ENCODE results near the gene TMEM106B. TPM values are rescaled to one million over a fixed set of nuclear protein-coding genes. Genes with fewer than 3 reads are reported as not detected.

The TMEM106B gene
- total RNA-seq, 1 experiment from 2014 or later = 33.7 TPM

DNA sequence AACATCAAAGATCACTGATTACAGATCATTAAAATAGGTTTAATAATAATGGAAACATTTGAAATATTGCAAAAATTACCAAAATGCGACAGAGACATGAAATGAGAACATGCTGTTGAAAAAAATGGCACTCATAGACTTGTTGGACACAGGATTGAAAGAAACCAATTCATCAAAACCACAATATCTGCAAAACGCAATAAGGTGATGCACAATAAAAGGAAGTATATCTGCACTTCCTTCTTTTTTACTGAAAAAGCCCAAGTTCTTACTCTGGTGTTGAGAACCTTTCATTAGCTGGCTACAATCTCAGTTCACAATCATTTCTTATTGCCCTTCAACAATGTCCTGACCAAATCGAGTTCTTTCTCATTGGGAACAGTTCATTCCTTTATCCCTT lies 28.7 kb downstream of the TMEM106B start:
- no peak overlapping the region for H3K4me3 Mint-ChIP-seq (ENCODE audit: unreplicated experiment)
- peaks cover 21% of the 10 kb centered on the region for H3K36me3 Mint-ChIP-seq (ENCODE audit: insufficient read depth, unreplicated experiment)
- no peaks in the 10 kb centered on the region for H3K4me1 Mint-ChIP-seq (ENCODE audit: insufficient read depth, unreplicated experiment)
- no TSS peak for BruUV-seq (replicated peaks)
- CTCF ChIA-PET = interaction anchor here (0.7 to 1.4 kb wide), 3 partner anchors 10 to 183 kb away, joined by 3 to 4 read pairs (median 3); partner anchors contain the start of gene TMEM106B
- intact Hi-C loops (cut with micrococcal nuclease) = no loop called here
- H3K27ac Mint-ChIP-seq (ENCODE audit: low read depth, unreplicated experiment) = no peak overlapping the region
- TF ChIP-seq, protein P1, sequence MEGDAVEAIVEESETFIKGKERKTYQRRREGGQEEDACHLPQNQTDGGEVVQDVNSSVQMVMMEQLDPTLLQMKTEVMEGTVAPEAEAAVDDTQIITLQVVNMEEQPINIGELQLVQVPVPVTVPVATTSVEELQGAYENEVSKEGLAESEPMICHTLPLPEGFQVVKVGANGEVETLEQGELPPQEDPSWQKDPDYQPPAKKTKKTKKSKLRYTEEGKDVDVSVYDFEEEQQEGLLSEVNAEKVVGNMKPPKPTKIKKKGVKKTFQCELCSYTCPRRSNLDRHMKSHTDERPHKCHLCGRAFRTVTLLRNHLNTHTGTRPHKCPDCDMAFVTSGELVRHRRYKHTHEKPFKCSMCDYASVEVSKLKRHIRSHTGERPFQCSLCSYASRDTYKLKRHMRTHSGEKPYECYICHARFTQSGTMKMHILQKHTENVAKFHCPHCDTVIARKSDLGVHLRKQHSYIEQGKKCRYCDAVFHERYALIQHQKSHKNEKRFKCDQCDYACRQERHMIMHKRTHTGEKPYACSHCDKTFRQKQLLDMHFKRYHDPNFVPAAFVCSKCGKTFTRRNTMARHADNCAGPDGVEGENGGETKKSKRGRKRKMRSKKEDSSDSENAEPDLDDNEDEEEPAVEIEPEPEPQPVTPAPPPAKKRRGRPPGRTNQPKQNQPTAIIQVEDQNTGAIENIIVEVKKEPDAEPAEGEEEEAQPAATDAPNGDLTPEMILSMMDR (IDR thresholded peaks at IDR 0.05; ENCODE audit: unreplicated experiment) = no peak
- H3K27me3 Mint-ChIP-seq (ENCODE audit: insufficient read depth, unreplicated experiment) = no peaks in the 10 kb centered on the region
- H3K9me3 Mint-ChIP-seq (ENCODE audit: unreplicated experiment) = no peaks in the 10 kb centered on the region
- POLR2A ChIA-PET = interaction anchor here (0.9 kb wide), 1 partner anchor 29 kb away, joined by 5 read pairs; the partner anchor contains the start of gene TMEM106B
- DNase-seq (ENCODE audit: unreplicated experiment) = no peak

DNA sequence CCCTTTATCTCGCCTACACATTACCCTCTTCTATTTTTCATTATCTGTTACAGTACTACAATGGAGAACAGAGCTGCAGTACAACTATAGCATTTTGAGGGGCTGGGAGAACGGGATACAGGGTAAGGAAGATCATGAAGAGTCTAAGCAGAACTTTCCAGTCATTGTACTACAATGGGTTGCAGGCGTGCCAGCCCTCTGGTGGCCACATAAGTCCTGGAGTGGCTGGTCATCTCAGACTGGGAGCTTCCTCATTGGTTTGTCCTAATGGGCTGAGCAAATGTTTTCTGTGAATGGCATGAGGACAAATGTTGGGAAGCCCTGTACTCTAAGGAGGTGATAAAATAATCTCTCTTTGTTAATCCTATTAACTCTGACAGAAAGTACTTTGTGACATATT lies 33.0 kb downstream of the TMEM106B start:
- ChIA-PET POLR2A (no interaction called here), CTCF (interaction anchor here (0.6 to 0.8 kb wide), 3 partner anchors 177 to 692 kb away, joined by 3 to 5 read pairs (median 3); no protein-coding TSS in a partner anchor)
- TF ChIP-seq, protein P1 (IDR thresholded peaks at IDR 0.05; ENCODE audit: unreplicated experiment) = no peak
- intact Hi-C loops (cut with micrococcal nuclease) = no loop called here
- Mint-ChIP-seq H3K27ac (ENCODE audit: low read depth, unreplicated experiment) (no peak overlapping the region), H3K4me3 (ENCODE audit: unreplicated experiment) (no peak overlapping the region), H3K9me3 (ENCODE audit: unreplicated experiment) (no peaks in the 10 kb centered on the region), H3K36me3 (ENCODE audit: insufficient read depth, unreplicated experiment) (no peaks in the 10 kb centered on the region), H3K4me1 (ENCODE audit: insufficient read depth, unreplicated experiment) (no peaks in the 10 kb centered on the region), H3K27me3 (ENCODE audit: insufficient read depth, unreplicated experiment) (no peaks in the 10 kb centered on the region)
- peak; percentile 47 for DNase-seq (ENCODE audit: unreplicated experiment)
- no TSS peak for BruUV-seq (replicated peaks)

DNA sequence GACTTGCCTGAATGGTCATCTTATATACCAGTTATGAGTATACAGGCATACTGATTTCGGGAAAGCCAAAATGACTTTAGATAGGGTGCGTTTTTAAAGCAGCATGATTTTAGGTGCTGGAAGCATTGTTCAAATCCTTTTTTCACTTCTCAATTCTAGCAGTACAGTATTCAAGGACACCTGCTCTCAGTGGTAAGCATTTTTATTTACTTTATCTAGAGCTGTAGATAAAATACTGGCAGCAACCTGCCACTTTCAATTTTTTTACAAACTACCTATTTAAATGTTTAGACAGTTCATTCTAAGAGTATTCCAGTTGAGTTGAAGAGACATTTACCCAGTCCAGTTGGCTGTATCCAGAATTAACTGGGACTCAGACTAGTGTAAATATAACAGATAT lies 33.6 kb downstream of the TMEM106B start:
- H3K27me3 Mint-ChIP-seq (ENCODE audit: insufficient read depth, unreplicated experiment) = no peaks in the 10 kb centered on the region
- no peaks in the 10 kb centered on the region for H3K4me1 Mint-ChIP-seq (ENCODE audit: insufficient read depth, unreplicated experiment)
- DNase-seq (ENCODE audit: unreplicated experiment) = no peak
- ChIA-PET POLR2A (interaction anchor here (1.3 kb wide), 1 partner anchor 14 kb away, joined by 3 read pairs; no protein-coding TSS in a partner anchor), CTCF (interaction anchor here (0.6 to 1.0 kb wide), 4 partner anchors 57 to 692 kb away, joined by 3 to 5 read pairs (median 3); no protein-coding TSS in a partner anchor)
- intact Hi-C loops (cut with micrococcal nuclease) = no loop called here
- no peaks in the 10 kb centered on the region for H3K36me3 Mint-ChIP-seq (ENCODE audit: insufficient read depth, unreplicated experiment)
- no peaks in the 10 kb centered on the region for H3K9me3 Mint-ChIP-seq (ENCODE audit: unreplicated experiment)
- no peak overlapping the region for H3K4me3 Mint-ChIP-seq (ENCODE audit: unreplicated experiment)
- no peak overlapping the region for H3K27ac Mint-ChIP-seq (ENCODE audit: low read depth, unreplicated experiment)
- TF ChIP-seq, protein P1 (IDR thresholded peaks at IDR 0.05; ENCODE audit: unreplicated experiment) = no peak
- no TSS peak for BruUV-seq (replicated peaks)

GRCh38 chr7:12249706-12250105 lies 38.6 kb downstream of the TMEM106B start:
- TF ChIP-seq, protein P1 (IDR thresholded peaks at IDR 0.05; ENCODE audit: unreplicated experiment) = no peak
- CTCF ChIA-PET = interaction anchor here (0.6 to 1.5 kb wide), 2 partner anchors 9 to 20 kb away, joined by 3 read pairs; no protein-coding TSS in a partner anchor
- BruUV-seq (replicated peaks) = no TSS peak

More at GRCh38 chr7:12249706-12250105, 38.6 kb downstream of the TMEM106B start:
- Mint-ChIP-seq H3K36me3 (ENCODE audit: insufficient read depth, unreplicated experiment) (no peaks in the 10 kb centered on the region), H3K4me3 (ENCODE audit: unreplicated experiment) (no peak overlapping the region), H3K4me1 (ENCODE audit: insufficient read depth, unreplicated experiment) (no peaks in the 10 kb centered on the region), H3K27me3 (ENCODE audit: insufficient read depth, unreplicated experiment) (no peaks in the 10 kb centered on the region), H3K27ac (ENCODE audit: low read depth, unreplicated experiment) (no peak overlapping the region), H3K9me3 (ENCODE audit: unreplicated experiment) (peaks cover 15% of the 10 kb centered on the region)
- DNase-seq (ENCODE audit: unreplicated experiment) = no peak
- POLR2A ChIA-PET = interaction anchor here (1.2 kb wide), 1 partner anchor 39 kb away, joined by 4 read pairs; the partner anchor contains the start of gene TMEM106B
- intact Hi-C loops (cut with micrococcal nuclease) = no loop called here
